Keratinocyte (primary cell): Measurements from ENCODE around the gene PLD1. TPM values are rescaled to one million over a fixed set of nuclear protein-coding genes. Genes with fewer than 3 reads are reported as not detected.

Experiments used
- DNase-seq: peaks from one replicate; pipeline ENCODE4 v3.0.0-alpha.2; 2011; ENCODE audit warnings: low read depth, missing footprints, low spot score
- FAIRE-seq: peaks from 2 replicates; lab custom pipeline; 2011; peaks lifted over from hg19 to GRCh38; lab: Jason Lieb, UNC
- H2AFZ ChIP-seq: 2 replicates; pipeline ENCODE4 v1.6.0; 2012; ENCODE audit warnings: low read length, control low read depth, inconsistent platforms; ENCODE audit not compliant: control insufficient read depth
- H3K27ac ChIP-seq: 2 replicates; pipeline ENCODE4 v1.5.1; 2011; ENCODE audit warnings: low read length; ENCODE audit not compliant: control insufficient read depth, insufficient read depth
- H3K27me3 ChIP-seq: 3 replicates; pipeline ENCODE4 v1.6.0; 2011; ENCODE audit warnings: low read length; ENCODE audit not compliant: control insufficient read depth, insufficient read depth; ENCODE audit errors: extremely low read depth
- H3K36me3 ChIP-seq, 2 experiments: 2 replicates in 1 of 2; 3 replicates in 1 of 2; pipeline ENCODE4 v1.5.1; 2011; ENCODE audit warnings: low read length in 2 of 2, mild to moderate bottlenecking in 1 of 2; ENCODE audit not compliant: control insufficient read depth in 2 of 2, insufficient read depth in 2 of 2; ENCODE audit errors: extremely low read depth in 1 of 2
- H3K4me1 ChIP-seq: 3 replicates; pipeline ENCODE4 v1.5.1; 2011; ENCODE audit warnings: low read length; ENCODE audit not compliant: control insufficient read depth, insufficient read depth; ENCODE audit errors: extremely low read depth
- H3K4me2 ChIP-seq: 3 replicates; pipeline ENCODE4 v1.6.0; 2011; ENCODE audit warnings: low read depth, low read length; ENCODE audit not compliant: control insufficient read depth, insufficient read depth; ENCODE audit errors: extremely low read depth
- H3K4me3 ChIP-seq, 3 experiments: fragments of 200-600 bp in 1 of 3; sonication (generic) in 1 of 3; 2 replicates in 2 of 3; 3 replicates in 1 of 3; pipeline ENCODE4 v1.5.1; 2011 to 2016; ENCODE audit warnings: low read length in 3 of 3, mild to moderate bottlenecking in 3 of 3, control low read depth in 2 of 3, inconsistent platforms in 1 of 3, low read depth in 1 of 3, mixed read lengths in 1 of 3, mixed run types in 1 of 3, moderate library complexity in 1 of 3; ENCODE audit not compliant: control insufficient read depth in 2 of 3, insufficient read depth in 2 of 3; ENCODE audit errors: extremely low read depth in 1 of 3
- H3K79me2 ChIP-seq: 2 replicates; pipeline ENCODE4 v1.6.0; 2012; ENCODE audit warnings: low read length; ENCODE audit not compliant: control insufficient read depth, insufficient read depth
- H3K9ac ChIP-seq: 3 replicates; pipeline ENCODE4 v1.6.0; 2011; ENCODE audit warnings: low read length; ENCODE audit not compliant: control insufficient read depth, insufficient read depth; ENCODE audit errors: extremely low read depth
- H3K9me1 ChIP-seq: 3 replicates; pipeline ENCODE4 v1.6.0; 2011; ENCODE audit warnings: low read length; ENCODE audit not compliant: control insufficient read depth, insufficient read depth; ENCODE audit errors: extremely low read depth
- H3K9me3 ChIP-seq: 2 replicates; pipeline ENCODE4 v1.5.1; 2012; ENCODE audit warnings: low read depth, low read length; ENCODE audit not compliant: control insufficient read depth
- H4K20me1 ChIP-seq: 3 replicates; pipeline ENCODE4 v1.6.0; 2011; ENCODE audit warnings: low read length; ENCODE audit not compliant: control insufficient read depth, insufficient read depth; ENCODE audit errors: extremely low read depth
- EZH2 ChIP-seq: IDR thresholded peaks from one replicate; pipeline ENCODE4 v1.6.1; 2012; ENCODE audit warnings: inconsistent platforms, mild to moderate bottlenecking, low read length, moderate library complexity
- dilution Hi-C: fragments of 300-500 bp; cut with MboI; formaldehyde crosslinking; loops from one replicate; pipeline ENCODE4 v1.7.0; 2020; ENCODE audit warnings: low sequenced_read_pairs; ENCODE audit not compliant: extremely low pct_ligation_motif_present
- polyA plus RNA-seq, 5 experiments: library from polyadenylated mRNA; depleted of rRNA in 3 of 5; stranded (reverse) in 3 of 5; stranded (forward) in 1 of 5; unstranded in 1 of 5; fragments of >200 nt; gene quantifications; 1 replicate in 1 of 5; 2 replicates in 3 of 5; 3 replicates in 1 of 5; pipeline versions ENCODE4 v1.2.1 to v1.2.3, GENCODE V29; 2011 to 2012; ENCODE audit warnings: missing spikeins in 2 of 5, low read depth in 1 of 5, low replicate concordance in 1 of 5
- TF ChIP-seq, protein P1 (sequence below), 3 experiments: IDR thresholded peaks in 1 of 3; conservative IDR thresholded peaks in 1 of 3; optimal IDR thresholded peaks in 1 of 3; 2 replicates in 2 of 3; 3 replicates in 1 of 3; pipeline versions ENCODE3 to v1.5.1; 2011; ENCODE audit warnings: low read length in 3 of 3, mild to moderate bottlenecking in 3 of 3, moderate library complexity in 2 of 3, control low read depth in 1 of 3, inconsistent platforms in 1 of 3; ENCODE audit not compliant: insufficient read depth in 2 of 3; ENCODE audit errors: extremely low read depth in 1 of 3

PLD1 gene
- polyA plus RNA-seq, 1 donor (not counting 4 experiments of a cell fraction or from before 2014, with no cell fraction given) = 14.7 TPM

DNA sequence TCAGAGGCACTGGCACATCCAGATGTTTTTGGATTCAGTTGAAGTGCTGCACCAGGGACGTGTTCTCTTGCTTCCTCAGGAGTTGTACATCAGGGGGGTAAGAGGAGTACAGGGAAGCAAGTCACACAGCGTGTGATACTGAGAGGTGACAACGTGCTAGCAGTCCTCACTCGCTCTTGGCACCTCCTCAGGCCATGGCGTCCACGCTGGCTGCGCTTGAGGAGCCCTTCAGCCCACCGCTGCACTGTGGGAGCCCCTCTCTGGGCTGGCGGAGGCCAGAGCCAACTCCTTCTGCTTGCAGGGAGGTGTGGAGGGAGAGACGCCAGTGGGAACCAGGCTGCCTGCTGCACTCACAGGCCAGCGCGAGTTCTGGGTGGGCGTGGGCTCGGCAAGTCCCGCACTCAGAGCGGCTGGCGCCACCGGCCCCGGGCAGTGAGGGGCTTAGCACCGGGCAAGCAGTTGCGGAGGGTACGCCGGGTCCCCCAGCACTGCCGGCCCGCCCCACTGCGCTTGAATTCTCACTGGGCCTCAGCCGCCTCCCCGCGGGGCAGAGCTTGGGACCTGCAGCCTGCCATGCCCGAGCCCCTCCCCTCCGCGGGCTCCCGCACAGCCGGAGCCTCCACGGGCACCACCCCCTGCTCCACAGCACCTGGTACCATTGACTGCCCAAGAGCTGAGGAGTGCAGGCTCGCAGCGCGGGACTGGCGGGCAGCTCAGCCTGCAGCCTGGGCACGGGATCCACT, 64.5 kb downstream of the PLD1 start:
- DNase-seq = no peak
- no peak for FAIRE-seq
- dilution Hi-C loops = no loop called here
- TF ChIP-seq EZH2 = no peak
- TF ChIP-seq, protein P1, sequence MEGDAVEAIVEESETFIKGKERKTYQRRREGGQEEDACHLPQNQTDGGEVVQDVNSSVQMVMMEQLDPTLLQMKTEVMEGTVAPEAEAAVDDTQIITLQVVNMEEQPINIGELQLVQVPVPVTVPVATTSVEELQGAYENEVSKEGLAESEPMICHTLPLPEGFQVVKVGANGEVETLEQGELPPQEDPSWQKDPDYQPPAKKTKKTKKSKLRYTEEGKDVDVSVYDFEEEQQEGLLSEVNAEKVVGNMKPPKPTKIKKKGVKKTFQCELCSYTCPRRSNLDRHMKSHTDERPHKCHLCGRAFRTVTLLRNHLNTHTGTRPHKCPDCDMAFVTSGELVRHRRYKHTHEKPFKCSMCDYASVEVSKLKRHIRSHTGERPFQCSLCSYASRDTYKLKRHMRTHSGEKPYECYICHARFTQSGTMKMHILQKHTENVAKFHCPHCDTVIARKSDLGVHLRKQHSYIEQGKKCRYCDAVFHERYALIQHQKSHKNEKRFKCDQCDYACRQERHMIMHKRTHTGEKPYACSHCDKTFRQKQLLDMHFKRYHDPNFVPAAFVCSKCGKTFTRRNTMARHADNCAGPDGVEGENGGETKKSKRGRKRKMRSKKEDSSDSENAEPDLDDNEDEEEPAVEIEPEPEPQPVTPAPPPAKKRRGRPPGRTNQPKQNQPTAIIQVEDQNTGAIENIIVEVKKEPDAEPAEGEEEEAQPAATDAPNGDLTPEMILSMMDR (optimal IDR thresholded peaks at IDR 0.05 in 1 of 3, IDR thresholded peaks at IDR 0.05 in 1 of 3, conservative IDR thresholded peaks at IDR 0.05 in 1 of 3; ENCODE audit: extremely low read depth in 1 of 3, insufficient read depth in 2 of 3, low read length in 3 of 3) = no peak
- Histone ChIP-seq H3K79me2 (no peaks in the 10 kb centered on the region), H3K4me2 (no peak overlapping the region), H3K9me3 (no peaks in the 10 kb centered on the region), H4K20me1 (no peaks in the 10 kb centered on the region), H2AFZ (no peak overlapping the region), H3K27ac (no peak overlapping the region), H3K9ac (no peak overlapping the region), H3K36me3 (peaks cover 0 to 2% of the 10 kb centered on the region in 2 experiments), H3K4me1 (peaks cover 2% of the 10 kb centered on the region), H3K27me3 (no peaks in the 10 kb centered on the region), H3K9me1 (no peaks in the 10 kb centered on the region), H3K4me3 (no peak overlapping the region)

DNA sequence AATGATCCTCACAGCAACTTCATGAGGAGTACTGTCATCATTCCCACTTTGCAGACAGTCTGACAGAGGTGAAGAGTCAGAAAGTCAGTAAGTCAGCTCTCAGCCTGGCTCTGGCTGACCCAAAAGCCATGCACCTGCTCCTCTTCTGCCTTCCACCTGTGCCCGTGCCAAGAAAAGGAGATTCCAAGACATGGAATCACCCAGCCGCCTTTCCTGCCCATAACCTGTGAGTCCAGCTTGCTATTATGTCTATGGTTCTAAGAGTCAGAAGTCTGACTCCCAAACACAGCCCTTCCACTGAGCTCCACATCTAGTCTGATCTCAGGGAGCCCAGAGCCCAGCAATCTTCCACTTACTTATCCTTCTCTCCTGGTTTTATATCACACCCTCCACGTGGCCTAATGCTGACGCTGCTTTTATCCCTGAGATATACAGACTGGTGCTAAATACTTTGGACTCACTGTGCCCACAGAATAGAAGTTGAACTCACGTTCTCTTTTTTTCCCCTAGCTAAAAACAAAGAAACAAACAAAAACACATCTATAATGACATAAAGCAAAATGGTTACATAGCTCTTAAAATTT, 66.0 kb downstream of the PLD1 start:
- FAIRE-seq = no peak
- no peak overlapping the region for H3K4me2 ChIP-seq
- dilution Hi-C loops = no loop called here

More for the DNA sequence above, 66.0 kb downstream of the PLD1 start:
- H3K4me1 ChIP-seq = no peaks in the 10 kb centered on the region
- H3K27me3 ChIP-seq = no peaks in the 10 kb centered on the region
- no peaks in the 10 kb centered on the region for H4K20me1 ChIP-seq
- no peak for TF ChIP-seq EZH2
- TF ChIP-seq, protein P1 (optimal IDR thresholded peaks at IDR 0.05 in 1 of 3, IDR thresholded peaks at IDR 0.05 in 1 of 3, conservative IDR thresholded peaks at IDR 0.05 in 1 of 3; ENCODE audit: extremely low read depth in 1 of 3, insufficient read depth in 2 of 3, low read length in 3 of 3) = no peak
- DNase-seq = no peak
- no peak overlapping the region for H3K9ac ChIP-seq
- H2AFZ ChIP-seq = no peak overlapping the region
- no peaks in the 10 kb centered on the region for H3K9me1 ChIP-seq
- no peak overlapping the region for H3K4me3 ChIP-seq
- H3K9me3 ChIP-seq = no peaks in the 10 kb centered on the region
- H3K36me3 ChIP-seq = peaks cover 0 to 2% of the 10 kb centered on the region in 2 experiments
- no peaks in the 10 kb centered on the region for H3K79me2 ChIP-seq
- no peak overlapping the region for H3K27ac ChIP-seq
